ENCODE measurements around the gene PDGFRA.

The PDGFRA gene

GRCh38 chr4:54308110-54308509 is 79.0 kb downstream of the PDGFRA start:
- TF ChIP-seq, protein P1, sequence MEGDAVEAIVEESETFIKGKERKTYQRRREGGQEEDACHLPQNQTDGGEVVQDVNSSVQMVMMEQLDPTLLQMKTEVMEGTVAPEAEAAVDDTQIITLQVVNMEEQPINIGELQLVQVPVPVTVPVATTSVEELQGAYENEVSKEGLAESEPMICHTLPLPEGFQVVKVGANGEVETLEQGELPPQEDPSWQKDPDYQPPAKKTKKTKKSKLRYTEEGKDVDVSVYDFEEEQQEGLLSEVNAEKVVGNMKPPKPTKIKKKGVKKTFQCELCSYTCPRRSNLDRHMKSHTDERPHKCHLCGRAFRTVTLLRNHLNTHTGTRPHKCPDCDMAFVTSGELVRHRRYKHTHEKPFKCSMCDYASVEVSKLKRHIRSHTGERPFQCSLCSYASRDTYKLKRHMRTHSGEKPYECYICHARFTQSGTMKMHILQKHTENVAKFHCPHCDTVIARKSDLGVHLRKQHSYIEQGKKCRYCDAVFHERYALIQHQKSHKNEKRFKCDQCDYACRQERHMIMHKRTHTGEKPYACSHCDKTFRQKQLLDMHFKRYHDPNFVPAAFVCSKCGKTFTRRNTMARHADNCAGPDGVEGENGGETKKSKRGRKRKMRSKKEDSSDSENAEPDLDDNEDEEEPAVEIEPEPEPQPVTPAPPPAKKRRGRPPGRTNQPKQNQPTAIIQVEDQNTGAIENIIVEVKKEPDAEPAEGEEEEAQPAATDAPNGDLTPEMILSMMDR (IDR thresholded peaks at IDR 0.05; ENCODE audit: extremely low read depth, insufficient read depth, missing control alignments) = no peak
- in situ Hi-C loops (cut with MboI; ENCODE audit: low pct_unique_long_range_greater_than_20kb, low sequenced_read_pairs, unreplicated experiment) = no loop called here

GRCh38 chr4:54315561-54316538 is 86.8 kb downstream of the PDGFRA start:
- DNase-seq (ENCODE audit: low spot score) = peak; percentile 66
- in situ Hi-C loops (cut with MboI; ENCODE audit: low pct_unique_long_range_greater_than_20kb, low sequenced_read_pairs, unreplicated experiment) = no loop called here
- TF ChIP-seq, protein P1 (IDR thresholded peaks at IDR 0.05; ENCODE audit: extremely low read depth, insufficient read depth, missing control alignments) = no peak

More at GRCh38 chr4:54308110-54308509, 79.0 kb downstream of the PDGFRA start:
- no peak for DNase-seq (ENCODE audit: low spot score)

DNA sequence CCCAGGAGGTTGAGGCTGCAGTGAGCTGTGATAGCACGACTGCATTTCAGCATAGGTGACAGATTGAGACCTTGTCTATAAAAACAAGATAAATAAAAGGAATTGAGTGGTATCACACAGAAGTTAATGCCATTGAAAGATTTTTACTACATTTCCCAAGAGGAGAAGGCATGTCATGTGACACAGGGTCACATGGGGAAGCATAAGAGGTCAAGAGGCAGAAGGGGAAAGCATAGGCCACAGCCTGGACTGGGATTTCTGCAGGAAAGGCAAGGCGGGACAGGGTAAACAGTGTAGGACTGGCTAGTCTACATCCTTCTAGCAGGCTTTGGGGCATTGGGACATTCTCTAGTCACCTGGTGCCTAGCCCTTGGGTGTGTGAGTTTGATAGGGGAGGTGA is 88.6 kb downstream of the PDGFRA start:
- no peak for DNase-seq (ENCODE audit: low spot score)
- TF ChIP-seq, protein P1 (IDR thresholded peaks at IDR 0.05; ENCODE audit: extremely low read depth, insufficient read depth, missing control alignments) = no peak
- in situ Hi-C loops (cut with MboI; ENCODE audit: low pct_unique_long_range_greater_than_20kb, low sequenced_read_pairs, unreplicated experiment) = no loop called here

DNA sequence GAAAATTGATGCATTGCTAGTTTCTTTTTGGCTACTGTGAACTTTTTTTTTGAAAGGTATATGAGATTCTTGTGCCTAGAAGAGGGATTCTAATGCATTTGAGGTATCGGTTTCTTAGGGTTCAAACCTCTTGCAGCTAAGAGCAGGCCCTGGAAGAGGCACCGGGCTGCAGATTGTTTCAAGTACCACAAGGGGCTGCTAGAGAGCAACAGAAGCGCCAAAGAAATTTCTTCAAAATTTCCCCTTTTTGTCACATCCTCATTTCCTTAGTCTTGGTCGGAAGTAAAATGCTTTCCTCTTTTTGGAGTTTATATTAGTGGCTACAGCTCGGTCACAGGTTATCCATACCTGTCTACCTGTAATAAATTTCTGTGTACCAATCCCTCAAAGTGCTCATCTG is 89.8 kb downstream of the PDGFRA start:
- TF ChIP-seq, protein P1 (IDR thresholded peaks at IDR 0.05; ENCODE audit: extremely low read depth, insufficient read depth, missing control alignments) = peak; percentile 76
- peak; percentile 40 for DNase-seq (ENCODE audit: low spot score)
- in situ Hi-C loops (cut with MboI; ENCODE audit: low pct_unique_long_range_greater_than_20kb, low sequenced_read_pairs, unreplicated experiment) = no loop called here

DNA sequence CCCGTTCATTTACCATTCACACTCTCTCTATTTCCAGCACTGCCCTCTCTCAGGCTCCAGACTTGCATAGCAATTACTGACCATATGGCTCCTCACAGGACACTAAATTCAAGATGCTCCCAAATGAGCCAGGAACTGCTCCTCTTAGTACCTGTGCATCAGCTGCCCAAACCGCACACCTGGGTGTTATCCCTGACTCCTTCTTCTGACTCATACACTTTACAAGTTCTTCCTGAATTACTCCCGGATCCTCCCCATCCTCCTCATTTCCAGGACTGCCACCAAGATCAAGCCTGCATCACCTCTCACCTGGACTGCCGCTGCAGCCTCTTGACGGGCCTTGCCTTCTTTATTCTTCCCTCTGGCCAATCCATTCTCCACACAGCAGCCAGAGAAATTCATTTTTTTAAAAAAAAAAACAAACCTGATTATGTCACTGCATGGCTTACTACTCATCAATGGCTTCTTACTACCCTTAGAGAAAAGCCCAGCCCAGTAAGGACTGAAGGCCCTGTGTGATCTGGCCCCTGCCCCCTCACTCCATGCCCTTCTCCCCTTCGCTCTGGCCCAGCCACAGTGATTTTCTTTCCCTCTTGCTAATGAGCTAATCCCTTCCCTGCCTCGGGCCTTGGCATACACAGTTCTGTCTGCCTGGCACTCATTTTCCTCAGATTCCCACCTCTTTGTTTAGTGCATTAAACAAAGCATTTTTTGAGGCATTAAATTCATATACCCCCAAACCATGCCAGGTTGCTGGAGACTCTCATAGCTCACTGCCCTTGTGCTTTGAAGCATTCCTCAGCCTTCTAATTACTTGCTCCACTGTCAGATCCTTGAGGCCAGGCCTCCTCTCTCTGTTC is 92.0 kb downstream of the PDGFRA start:
- no peak for DNase-seq (ENCODE audit: low spot score)
- in situ Hi-C loops (cut with MboI; ENCODE audit: low pct_unique_long_range_greater_than_20kb, low sequenced_read_pairs, unreplicated experiment) = no loop called here
- TF ChIP-seq, protein P1 (IDR thresholded peaks at IDR 0.05; ENCODE audit: extremely low read depth, insufficient read depth, missing control alignments) = no peak

- in situ Hi-C loops (cut with MboI; ENCODE audit: low pct_unique_long_range_greater_than_20kb, low sequenced_read_pairs, unreplicated experiment) = no loop called here
- peak; percentile 80 for DNase-seq (ENCODE audit: low spot score)
- TF ChIP-seq, protein P1 (IDR thresholded peaks at IDR 0.05; ENCODE audit: extremely low read depth, insufficient read depth, missing control alignments) = peak; percentile 78
Observed at GRCh38 chr4:54322818-54323417, 93.8 kb downstream of the PDGFRA start.

Data from GM13977 (cell line).